CMK (cell line): ENCODE data around the gene RAPGEFL1.
"Not testable (repeated sequence)": the region's sequence is repeated elsewhere in the genome, so short reads cannot be mapped to it uniquely, and the experiment has no call there.

Experiments
- DNase-seq: peaks from one replicate; pipeline ENCODE4 v3.0.0-alpha.2; 2010; ENCODE audit warnings: low read depth

RAPGEFL1 gene, protein sequence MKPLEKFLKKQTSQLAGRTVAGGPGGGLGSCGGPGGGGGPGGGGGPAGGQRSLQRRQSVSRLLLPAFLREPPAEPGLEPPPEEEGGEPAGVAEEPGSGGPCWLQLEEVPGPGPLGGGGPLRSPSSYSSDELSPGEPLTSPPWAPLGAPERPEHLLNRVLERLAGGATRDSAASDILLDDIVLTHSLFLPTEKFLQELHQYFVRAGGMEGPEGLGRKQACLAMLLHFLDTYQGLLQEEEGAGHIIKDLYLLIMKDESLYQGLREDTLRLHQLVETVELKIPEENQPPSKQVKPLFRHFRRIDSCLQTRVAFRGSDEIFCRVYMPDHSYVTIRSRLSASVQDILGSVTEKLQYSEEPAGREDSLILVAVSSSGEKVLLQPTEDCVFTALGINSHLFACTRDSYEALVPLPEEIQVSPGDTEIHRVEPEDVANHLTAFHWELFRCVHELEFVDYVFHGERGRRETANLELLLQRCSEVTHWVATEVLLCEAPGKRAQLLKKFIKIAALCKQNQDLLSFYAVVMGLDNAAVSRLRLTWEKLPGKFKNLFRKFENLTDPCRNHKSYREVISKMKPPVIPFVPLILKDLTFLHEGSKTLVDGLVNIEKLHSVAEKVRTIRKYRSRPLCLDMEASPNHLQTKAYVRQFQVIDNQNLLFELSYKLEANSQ

DNA sequence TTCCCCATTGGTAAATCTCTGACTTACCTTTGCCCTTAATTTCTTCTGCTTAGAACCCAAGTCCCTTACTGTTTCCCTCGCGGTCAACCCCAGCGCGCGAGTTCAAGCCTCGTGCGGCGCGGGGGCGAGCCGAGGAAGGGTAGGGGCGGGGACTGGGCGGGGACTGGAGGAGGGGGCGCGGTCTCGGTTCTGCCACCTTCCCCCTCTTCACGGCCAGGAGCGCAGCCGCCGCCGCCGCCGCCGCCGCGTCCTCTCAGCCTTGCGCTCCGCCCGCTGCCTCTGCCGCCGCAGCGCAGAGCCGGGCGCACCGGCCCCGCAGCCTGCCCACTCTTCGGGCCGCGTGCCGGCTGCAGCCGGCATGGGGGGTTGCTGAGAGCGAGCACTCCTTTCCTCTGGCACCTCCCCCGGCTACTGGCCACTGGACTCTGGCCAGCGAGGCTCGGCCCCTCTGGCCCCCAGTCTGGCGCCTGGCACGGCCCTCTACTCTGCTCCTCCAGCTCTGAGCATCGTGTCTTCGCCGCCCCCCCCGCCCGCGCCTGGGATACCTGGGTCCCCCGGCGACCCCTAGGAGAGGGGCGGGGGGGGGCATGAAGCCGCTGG, at the start of gene RAPGEFL1:
TSS of gene RAPGEFL1 (plus strand) at position 196 of the 600 bp plus-strand sequence. CDS start at position 588, 392 bp downstream.
- no peak for DNase-seq

DNA sequence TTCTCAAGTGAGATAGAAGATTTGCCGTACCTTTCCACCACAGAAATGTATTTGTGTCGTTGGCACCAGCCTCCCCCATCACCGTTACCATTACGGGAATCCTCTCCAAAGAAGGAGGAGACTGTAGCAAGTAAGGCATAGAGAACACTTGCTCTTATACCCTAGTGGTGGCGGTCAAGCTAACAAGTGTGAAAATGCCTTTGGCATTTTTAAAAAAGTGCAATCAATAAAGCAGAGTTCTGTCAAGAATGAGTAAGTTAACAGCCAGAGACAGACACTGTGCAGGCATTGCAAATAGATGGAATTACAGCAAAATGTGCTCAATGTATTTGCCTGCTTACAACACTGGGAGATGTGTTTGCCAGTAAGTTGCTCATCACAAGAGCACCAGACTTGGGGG, 47.8 kb upstream of the RAPGEFL1 start:
- DNase-seq = no peak

DNA sequence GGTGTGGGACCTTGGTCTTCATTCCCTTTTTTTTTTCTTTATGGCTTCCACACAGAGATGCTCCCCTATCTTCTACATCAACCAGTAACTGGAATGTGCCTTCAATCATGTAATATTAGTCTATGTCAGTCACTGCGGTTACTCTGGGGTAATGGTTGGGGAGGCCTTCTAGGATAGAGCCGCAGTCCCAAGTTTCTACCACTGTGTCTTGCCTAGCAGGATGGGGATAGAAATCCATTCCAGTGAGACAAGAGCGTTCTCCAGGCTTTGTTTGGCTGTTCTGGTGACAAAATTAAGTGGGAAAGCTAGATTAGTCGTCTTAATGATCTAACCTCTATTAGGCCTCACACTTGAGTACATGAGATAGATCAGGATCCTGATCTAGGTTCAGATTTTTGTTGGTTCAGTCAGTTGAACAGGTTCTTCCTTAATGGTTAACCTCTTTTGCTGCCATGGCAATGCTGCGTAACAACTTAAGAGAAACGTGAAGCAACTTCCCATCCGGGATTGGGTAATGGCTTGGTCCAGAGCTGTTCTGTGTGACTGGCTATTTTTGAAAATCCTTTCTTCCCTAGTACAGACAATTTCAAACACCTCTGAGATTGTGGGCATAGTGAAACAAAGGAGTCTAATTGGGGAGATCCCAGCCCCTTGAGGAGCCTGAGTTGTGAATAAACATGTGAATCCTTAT, 46.8 kb upstream of the RAPGEFL1 start:
- no peak for DNase-seq

DNA sequence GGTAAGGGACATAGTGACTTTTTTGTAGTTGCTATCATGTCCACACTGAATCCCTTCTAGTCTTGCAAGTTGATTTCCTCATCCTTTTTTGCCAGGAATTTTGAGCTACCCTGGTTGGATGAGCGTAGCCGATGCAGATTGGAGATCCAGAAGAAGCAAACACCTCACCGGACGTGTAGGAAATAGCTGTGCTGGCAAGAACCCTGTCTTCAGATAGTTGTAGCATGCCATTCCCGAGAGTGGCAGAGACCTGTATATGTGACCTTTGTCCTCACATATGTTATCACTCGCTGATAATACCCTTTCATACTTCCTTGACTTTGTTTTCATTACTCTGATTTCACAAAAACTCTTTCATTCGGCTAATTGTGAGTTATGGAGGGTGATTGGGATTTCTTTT, 43.1 kb upstream of the RAPGEFL1 start:
- DNase-seq = no peak

DNA sequence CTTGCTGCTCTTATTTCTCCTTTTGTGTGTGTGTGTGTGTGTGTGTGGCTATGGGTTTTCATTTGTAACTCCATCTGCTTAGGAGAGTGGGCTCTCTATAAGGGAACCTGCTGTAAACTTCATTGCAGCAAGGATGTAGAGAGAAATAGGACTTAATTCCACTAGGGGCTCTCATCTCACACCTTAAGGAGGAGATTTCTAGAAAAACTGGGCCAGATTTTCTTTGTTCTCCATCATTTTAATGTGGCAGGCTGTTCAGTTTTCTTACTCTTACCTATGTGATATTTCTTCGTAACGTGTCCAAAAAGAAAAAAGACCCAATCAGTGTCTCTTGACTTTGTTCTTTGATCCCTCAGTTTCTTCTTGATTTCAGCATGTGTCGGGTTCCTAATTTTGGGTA, 41.5 kb upstream of the RAPGEFL1 start:
- DNase-seq = no peak

DNA sequence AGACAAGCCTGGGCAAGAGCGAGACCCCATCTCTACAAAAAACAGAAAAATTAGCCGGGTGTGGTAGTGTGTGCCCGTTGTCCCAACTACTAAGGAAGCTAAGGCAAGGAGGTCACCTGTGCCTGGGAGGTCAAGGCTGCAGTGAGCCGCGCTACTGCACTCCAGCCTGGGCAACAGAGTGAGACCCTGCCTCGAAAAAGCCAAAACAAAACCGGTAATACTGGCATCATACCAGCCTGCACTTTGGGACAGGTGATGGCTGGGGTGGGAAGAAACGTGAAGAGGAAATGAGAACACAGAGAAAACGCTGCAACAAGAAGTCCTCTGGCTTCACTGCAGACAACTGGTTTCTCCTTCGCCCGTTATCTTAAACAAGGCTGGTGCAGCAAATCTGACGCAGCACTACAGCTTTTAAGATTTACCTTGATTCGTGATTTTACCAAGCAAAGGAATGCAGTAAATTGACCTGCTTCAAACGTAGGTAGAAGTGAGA, 37.7 kb upstream of the RAPGEFL1 start:
- no peak for DNase-seq

DNA sequence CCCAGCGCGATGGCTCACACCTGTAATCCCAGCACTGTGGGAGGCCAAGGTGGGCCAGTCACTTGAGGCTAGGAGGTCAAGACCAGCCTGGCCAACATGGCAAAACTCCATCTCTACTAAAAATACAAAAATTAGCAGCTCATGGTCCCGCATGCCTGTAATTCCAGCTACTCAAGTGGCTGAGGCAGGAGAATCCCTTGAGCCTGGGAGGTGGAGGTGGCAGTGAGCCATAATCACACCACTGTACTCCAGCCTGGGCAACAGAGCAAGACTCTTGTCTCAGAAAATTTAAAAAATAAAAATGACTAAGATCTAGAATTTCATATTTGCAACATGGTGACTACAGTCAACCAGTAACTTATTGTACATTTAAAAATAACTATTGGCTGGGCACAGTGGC, 34.1 kb upstream of the RAPGEFL1 start:
- not testable (repeated sequence) for DNase-seq

DNA sequence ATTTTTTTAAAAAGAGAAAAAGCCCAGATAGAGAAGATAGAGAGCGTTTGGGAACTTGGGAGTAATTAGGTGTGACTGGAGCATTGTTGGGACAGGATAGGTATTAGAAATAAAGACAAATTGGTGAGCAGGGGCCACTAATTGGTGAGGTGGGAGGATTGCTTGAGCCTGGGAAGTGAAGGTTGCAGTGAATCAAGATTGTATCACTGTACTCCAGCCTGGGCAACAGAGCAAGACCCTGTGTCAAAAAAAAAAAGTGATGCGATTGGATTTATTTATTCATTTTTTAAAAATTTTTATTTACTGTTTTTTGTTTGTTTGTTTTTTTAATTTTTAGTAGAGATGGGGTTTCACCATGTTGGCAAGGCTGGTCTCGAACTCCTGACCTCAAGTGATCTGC, 31.8 kb upstream of the RAPGEFL1 start:
- DNase-seq = no peak

DNA sequence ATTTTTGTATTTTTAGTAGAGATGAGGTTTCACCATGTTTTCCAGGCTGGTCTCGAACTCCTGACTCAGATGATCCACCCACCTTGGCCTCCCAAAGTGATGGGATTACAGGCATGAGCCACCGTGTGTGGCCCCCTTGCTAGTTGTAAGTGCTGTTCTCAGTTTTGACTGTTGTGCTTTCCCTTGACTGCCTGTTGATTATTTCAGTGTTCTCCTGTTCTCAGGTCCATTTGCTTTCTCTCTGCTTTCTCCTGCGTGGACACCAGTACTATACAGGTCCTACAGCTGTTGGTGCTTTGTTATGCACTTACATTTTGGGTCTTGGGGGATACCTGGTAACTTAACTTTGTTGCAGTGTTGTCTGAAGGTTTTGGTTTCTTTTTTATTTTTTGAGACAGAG, 28.7 kb upstream of the RAPGEFL1 start:
- DNase-seq = no peak

DNA sequence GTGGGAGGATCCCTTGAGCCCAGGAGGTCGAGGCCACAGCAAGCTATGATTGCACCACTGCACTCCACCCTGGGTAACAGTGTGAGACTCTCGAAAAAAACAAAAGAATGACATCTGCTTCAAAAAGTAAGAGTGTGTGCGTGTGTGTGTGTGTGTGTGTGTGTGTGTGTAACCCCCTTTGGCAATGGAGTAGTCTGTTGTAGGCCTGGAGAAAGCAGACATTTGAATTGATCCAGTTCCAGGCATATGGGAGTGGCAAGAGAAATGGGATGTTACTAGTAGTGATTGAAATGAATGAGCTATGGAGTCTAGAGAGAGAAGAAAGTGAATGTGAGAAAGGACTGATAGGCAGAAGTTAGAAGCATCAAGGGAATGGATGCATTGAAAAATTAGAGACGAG, 27.0 kb upstream of the RAPGEFL1 start:
- DNase-seq = no peak

DNA sequence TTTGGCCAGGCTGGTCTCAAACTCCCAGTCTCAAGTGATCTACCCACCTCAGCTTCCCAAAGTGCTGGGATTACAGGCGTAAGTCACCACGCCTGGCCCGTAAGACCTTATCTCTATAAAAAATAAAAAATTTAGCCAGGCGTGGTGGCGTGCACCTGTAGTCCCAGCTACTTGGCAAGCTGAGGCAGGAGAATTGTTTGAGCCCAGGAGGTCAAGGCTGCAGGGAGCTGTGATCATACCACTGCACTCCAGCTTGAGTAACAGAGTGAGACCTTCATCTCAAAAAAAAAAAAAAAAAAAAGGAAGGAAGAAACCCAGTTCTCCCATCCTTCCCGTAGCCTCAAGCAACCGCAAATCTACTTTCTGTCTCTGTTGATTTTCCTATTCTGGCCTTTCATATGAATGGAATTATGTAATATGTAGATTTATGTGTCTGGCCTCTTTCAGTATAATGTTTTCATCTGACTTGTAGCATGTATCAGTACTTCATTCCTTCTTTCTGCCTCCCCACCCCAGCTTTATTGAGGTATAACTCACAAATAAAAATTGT, 25.8 kb upstream of the RAPGEFL1 start:
- no peak for DNase-seq

DNA sequence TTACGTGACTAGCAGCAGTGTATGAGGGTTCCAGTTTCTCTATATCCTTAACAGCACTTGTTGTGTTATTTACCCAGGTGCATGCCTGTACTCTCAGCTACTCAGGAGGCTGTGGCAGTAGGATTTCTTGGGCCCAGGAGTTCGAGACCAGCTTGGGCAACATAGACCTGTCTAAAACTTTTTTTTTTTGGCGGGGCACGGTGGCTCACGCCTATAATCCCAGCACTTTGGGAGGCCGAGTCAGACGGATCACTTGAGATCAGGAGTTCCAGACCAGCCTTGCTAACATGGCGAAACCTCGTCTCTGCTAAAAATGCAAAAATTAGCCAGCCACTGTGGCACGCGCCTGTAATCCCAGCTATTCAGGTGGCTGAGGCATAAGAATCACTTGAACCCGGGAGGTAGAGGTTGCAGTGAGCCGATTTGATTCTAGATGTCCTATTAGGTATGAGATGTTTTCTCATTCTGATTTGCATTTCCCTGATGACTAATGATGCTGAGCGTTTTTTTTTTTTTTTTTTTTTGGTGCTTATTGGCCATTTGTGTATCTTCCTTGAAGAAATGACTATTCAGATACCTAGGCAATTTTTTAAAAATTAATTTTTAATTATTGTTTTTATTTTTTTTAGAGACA, 23.6 kb upstream of the RAPGEFL1 start:
- no peak for DNase-seq

DNA sequence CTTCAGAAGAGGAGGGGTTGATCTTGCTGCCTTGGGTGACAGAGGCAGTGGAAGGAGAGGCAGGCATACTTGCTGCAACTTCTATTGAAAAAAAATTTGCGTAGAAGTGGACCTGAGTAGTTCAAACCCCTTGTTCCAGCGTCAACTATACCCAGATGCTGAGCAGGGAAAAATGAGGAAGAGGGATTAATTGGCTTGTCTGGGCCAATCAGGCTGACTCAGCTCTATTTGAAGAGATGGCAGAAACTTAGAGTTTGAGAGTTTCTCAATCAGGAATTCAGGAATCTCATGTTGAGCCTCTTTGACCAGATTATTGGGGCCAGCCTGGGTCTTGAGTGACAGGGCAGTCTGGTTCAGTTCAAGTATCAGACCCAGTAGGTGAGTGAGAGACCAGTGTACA, 19.3 kb upstream of the RAPGEFL1 start:
- no peak for DNase-seq

DNA sequence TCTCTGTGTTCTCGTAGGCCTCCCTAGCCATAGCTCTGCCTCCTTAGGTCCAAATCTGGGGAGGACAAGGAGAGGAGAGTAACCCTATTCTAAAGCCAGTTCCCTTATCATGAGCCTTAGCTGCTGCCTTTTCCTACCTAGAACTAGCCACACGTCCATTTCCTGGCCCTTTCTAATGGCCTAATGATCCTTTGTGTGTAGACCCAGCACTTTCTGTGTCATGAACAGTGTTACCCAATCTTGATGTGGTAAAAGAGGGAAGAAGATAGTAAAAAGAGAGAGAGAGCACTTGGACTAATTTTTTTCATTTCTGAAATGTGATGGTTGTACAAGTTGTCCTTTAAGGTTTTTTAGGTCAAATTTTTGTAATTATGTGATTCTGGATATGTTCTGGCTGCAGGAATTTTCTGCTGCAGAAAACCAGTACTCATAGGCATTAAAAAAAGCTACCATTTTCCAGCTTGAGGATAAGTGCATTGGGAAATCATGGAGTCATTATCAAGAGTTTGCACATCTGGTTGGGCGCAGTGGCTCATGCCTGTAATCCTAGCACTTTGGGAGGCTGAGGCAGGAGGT, 18.7 kb upstream of the RAPGEFL1 start:
- no peak for DNase-seq

DNA sequence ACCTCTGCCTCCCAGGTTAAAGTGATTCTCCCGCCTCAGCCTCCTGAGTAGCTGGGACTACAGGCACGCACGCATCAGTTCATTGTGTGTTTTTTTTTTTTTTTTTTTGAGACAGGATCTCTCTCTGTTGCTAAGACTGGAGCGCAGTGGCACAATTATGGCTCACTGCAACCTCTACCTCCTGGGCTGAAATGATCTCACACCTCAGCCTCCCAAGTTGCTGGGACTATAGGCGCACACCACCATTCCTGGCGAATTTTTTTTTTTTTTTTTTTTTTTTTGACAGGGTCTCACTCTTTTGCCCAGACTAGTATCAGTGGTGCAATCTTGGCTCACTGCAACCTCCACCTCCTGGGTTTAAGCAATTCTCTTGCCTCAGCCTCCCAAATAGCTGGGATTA, 17.8 kb upstream of the RAPGEFL1 start:
- no peak for DNase-seq

DNA sequence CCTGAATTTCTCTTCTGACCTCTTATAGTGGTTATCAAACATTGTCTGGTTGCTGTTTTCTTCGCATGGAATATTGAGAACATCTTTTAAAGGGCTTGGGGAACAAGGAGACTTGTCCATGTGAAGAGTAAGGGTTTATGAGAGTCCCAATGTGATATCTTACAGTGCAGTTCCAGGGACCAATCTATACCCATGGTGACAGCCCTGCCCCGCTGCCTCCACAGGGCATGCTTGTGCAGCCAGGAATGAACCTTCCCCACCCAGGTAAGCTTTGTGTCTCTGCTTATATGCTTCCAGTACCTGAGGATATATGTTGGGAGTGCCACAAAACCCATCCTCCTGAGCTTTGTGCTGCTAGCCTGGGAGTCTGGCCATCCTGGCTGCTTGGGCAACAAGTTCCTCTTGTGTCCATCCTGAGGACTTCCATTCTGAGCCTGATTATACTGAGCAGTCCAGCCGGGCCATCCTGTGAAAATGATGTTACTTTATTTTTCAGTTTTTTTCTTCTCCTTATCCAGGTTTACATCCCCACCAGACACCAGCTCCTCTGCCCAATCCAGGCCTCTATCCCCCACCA, 9.5 kb upstream of the RAPGEFL1 start:
- no peak for DNase-seq

DNA sequence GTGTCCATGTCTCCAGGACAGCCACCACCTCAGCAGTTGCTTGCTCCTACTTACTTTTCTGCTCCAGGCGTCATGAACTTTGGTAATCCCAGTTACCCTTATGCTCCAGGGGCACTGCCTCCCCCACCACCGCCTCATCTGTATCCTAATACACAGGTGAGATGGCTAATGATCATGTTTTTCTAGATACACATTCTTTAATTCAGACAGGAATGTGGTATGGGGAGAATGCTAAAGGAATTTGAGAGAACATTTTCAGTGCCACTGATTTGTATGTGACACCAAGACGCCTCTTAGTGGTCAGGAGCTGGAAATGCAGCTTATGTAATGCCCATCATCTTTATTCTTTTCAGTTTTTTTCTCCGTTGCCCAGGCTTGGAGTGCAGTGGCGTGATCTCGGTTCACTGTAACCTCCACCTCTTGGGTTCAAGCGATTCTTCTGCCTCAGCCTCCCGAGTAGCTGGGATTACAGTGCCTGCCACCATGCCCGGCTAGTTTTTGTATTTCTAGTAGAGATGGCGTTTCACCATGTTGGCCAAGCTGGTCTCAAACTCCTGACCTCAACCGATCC, 8.9 kb upstream of the RAPGEFL1 start:
- DNase-seq = no peak

DNA sequence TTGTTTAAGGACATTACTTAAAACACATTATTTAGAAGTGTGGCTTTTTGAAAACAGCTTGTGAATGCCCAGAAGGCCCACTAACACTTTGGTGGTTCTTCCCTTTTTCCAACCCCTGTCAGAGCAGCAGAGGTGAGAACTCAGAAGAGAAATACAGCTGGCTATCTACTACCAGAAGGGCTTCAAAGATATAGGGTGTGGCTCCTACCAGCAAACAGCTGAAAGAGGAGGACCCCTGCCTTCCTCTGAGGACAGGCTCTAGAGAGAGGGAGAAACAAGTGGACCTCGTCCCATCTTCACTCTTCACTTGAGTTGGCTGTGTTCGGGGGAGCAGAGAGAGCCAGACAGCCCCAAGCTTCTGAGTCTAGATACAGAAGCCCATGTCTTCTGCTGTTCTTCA, 6.9 kb upstream of the RAPGEFL1 start:
- no peak for DNase-seq

DNA sequence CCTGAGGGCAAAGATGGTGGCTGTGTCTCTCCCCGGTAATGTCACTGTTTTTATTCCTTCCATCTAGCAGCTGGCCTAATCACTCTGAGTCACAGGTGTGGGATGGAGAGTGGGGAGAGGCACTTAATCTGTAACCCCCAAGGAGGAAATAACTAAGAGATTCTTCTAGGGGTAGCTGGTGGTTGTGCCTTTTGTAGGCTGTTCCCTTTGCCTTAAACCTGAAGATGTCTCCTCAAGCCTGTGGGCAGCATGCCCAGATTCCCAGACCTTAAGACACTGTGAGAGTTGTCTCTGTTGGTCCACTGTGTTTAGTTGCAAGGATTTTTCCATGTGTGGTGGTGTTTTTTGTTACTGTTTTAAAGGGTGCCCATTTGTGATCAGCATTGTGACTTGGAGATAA, 5.5 kb upstream of the RAPGEFL1 start:
- DNase-seq = no peak

DNA sequence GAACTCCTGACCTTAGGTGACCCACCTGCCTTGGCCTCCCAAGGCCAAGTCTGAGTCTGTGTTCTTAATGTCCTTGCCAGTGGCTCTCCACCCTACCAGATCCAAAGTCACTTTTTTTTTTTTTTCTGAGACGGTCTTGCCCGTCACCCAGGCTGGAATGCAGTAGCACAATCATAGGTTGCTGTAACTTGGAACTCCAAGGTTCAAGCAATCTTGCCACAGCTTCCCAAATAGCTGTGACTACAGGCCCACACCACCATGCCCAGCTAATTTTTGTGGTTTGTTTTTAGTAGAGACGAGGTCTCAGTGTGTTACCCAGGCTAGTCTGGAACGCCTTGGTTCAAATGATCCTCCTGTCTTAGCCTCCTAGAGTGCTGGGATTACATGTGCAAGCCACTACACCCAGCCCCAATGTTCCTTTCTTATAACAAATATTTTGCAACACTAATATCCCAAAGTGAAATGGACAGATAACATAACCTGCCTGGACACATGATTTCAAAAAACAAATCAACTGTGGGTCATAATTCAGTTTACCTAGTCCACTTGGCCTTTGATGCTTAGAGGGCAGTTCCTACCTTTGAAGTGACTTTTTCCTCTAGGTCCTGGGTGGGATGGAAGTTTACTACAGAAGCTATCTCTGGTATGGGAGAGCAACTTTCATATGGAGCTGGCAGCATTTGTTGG, 4.0 kb upstream of the RAPGEFL1 start:
- no peak for DNase-seq
